Thymus (tissue), 11 donors: ENCODE measurements around the gene CAPN2. TPM values are rescaled to one million over a fixed set of nuclear protein-coding genes. Genes with fewer than 3 reads are reported as not detected.

Experiments used
- DNase-seq, 9 donors: peaks; one replicate each; pipeline ENCODE4 v3.0.0-alpha.2; 2013; ENCODE audit warnings: low spot score in 9 of 9, low read depth in 6 of 9, missing footprints in 1 of 9
- H3K27ac ChIP-seq, 2 donors: one replicate each; pipeline ENCODE4 v1.5.1; 2013; ENCODE audit warnings: control low read depth in 1 of 2, low read depth in 1 of 2, low read length in 1 of 2, mild to moderate bottlenecking in 1 of 2, moderate library complexity in 1 of 2
- H3K27me3 ChIP-seq, 2 donors: one replicate each; pipeline ENCODE4 v1.5.1; 2013; ENCODE audit warnings: low read length in 1 of 2; ENCODE audit not compliant: control insufficient read depth in 2 of 2, insufficient read depth in 1 of 2
- H3K36me3 ChIP-seq, 2 donors: one replicate each; pipeline ENCODE4 v1.5.1; 2013; ENCODE audit warnings: low read length in 1 of 2, mild to moderate bottlenecking in 1 of 2, moderate library complexity in 1 of 2; ENCODE audit not compliant: control insufficient read depth in 2 of 2, insufficient read depth in 2 of 2
- H3K4me1 ChIP-seq, 2 donors: one replicate each; pipeline ENCODE4 v1.5.1; 2013; ENCODE audit warnings: low read length in 2 of 2; ENCODE audit not compliant: control insufficient read depth in 2 of 2, insufficient read depth in 2 of 2
- H3K4me3 ChIP-seq, 2 donors: one replicate each; pipeline ENCODE4 v1.5.1; 2013; ENCODE audit warnings: low read length in 2 of 2, control low read depth in 1 of 2, mild to moderate bottlenecking in 1 of 2
- H3K9me3 ChIP-seq, 2 donors: one replicate each; pipeline ENCODE4 v1.5.1; 2013; ENCODE audit warnings: low read length in 1 of 2, mild to moderate bottlenecking in 1 of 2; ENCODE audit not compliant: control insufficient read depth in 2 of 2, insufficient read depth in 1 of 2
- WGBS: extraction: QIAGEN DNeasy Blood & Tissue Kit; methylation state at CpG from one replicate; pipeline ENCODE4 v1.1.7; 2013; 5-methylcytosine and 5-hydroxymethylcytosine counted together
- polyA plus RNA-seq: library from polyadenylated mRNA; stranded (reverse); fragments of 200-250 nt; gene quantifications from one replicate; pipeline ENCODE4 v1.2.3, GENCODE V29; 2013
- total RNA-seq: library from RNA; stranded (reverse); fragments of 120-200 nt; gene quantifications from one replicate; pipeline ENCODE4 v1.2.4, GENCODE V29; 2013
- donor health status: healthy.

Gene CAPN2
- total and polyA plus RNA-seq, 2 donors = 30.1 to 60.5 TPM

DNA sequence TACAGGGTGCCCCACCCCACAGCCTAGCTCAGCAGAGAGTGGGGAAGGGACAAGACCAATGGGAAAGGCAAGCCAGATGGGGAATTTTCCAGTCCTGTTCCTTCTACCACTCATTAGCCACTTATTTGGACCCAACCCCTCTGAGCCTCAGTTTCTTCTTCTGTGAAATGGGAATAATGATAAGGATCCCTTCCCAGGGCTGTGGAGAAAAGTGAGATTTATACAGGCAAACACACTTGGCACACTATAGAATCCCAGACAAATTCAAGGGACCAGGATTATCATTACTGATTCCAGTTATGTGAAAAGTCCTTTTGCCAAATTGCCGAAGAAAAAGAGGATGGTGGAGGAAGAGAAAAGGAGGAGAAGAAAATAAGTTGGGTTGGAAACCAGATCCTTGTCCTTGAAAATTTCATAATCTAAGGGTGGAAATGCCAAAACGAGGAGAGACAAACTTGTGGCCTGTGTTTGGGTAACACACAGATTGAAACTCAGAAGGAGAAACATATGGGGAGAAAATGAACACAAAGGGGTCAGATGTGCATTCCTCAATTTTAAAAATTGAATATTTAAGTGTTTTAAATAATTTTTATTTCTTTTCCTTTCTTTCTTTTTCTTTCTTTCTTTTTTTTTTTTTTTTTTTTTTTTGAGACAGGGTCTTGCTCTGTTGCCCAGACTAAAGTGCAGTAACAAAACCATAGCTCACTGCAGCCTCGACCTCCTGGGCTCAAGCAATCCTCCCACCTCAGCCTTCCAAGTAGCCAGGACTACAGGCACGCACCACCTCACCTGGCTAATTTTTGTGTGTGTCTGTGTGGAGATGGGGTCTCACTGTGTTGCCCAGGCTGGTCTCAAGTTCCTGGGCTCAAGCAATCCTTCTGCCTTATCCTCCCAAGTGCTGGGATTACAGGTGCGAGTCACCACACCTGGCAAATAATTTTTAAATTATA lies 9.6 kb downstream of the CAPN2 start:
- Histone ChIP-seq H3K27me3 (peaks cover 0 to 3% of the 10 kb centered on the region in 2 donors), H3K4me1 (peaks cover 0 to 24% of the 10 kb centered on the region in 2 donors), H3K4me3 (no peak overlapping the region), H3K9me3 (no peaks in the 10 kb centered on the region), H3K27ac (no peak overlapping the region), H3K36me3 (peaks cover 0 to 4% of the 10 kb centered on the region in 2 donors)
- WGBS = 95% methylated on average over 5 of the region's 5 CpGs
- no peak for DNase-seq

DNA sequence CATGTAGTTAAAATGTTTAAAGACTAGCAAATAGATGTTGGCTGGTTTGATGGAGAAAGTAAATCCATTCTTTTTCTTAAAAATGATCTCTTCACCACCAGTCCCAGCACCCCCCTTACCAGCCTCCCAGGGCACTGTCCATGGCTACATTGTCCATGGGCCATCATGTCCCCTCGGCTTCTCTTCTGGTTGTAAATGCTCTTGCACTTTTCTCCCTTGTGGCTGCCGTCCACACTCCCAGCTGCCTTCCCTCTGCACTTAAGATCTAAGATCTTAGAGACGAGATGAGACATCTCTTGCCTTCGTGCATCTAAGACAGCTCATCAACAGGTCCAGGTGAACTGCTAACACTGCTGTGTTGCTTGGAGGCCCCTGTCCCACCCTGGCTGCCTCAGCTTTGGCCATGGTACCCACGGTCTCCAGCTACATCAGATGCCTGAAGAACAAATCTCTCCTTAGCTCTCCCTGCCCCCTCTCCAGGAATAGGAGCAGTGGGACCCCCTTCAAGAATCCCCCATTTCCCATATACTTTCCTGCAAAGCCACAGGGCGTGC lies 11.1 kb downstream of the CAPN2 start:
- Histone ChIP-seq H3K4me1 (peaks cover 0 to 19% of the 10 kb centered on the region in 2 donors), H3K27ac (no peak overlapping the region), H3K9me3 (no peaks in the 10 kb centered on the region), H3K27me3 (no peaks in the 10 kb centered on the region), H3K4me3 (no peak overlapping the region), H3K36me3 (peaks cover 0 to 4% of the 10 kb centered on the region in 2 donors)
- 94% methylated on average over 6 of the region's 6 CpGs for WGBS
- no peak for DNase-seq

DNA sequence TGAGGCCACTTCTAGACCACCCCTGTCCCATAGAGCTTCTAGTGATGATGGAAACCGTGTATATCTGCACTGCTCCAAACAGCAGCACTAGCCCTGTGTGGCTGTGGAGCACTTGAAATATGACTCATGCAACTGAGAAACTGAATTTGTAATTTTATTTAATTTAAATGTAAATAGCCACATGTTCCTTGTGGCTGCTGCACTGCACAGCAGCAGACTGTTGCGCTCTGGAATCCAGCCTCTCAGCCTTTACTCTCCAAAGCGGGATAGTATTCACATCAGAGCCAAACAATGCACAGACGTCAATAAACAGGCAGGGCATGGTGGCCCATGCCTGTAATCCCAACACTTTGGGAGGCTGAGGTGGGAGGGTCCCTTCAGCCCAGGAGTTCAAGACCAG lies 12.0 kb downstream of the CAPN2 start:
- H3K27me3 ChIP-seq = no peaks in the 10 kb centered on the region
- H3K36me3 ChIP-seq = no peaks in the 10 kb centered on the region
- 96% methylated on average over 4 of the region's 4 CpGs for WGBS
- H3K4me1 ChIP-seq = peaks cover 0 to 23% of the 10 kb centered on the region in 2 donors
- no peak for DNase-seq
- no peak overlapping the region for H3K4me3 ChIP-seq
- no peak overlapping the region for H3K27ac ChIP-seq
- H3K9me3 ChIP-seq = no peaks in the 10 kb centered on the region

DNA sequence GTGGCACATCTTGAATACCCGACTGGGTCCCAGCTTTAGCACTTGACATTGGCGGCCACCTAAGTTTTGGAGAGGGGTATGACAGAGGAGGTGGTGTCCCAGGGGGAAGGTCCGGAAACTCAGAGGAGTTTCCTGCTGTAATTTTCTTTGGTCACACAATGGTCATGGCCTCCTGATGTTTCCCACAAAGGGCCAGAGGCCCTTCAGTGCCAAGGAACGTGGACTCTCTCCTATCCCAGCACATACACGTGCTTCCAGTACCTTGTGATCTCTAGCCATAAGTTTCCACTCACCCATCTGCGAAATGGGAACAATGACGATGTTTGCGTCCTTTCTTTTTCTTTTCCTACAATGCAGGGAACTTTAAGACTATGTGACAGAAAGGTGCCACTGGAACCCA lies 13.2 kb downstream of the CAPN2 start:
- Histone ChIP-seq H3K27ac (peak overlapping the region in 1 of 2 donors; percentile 27), H3K4me3 (no peak overlapping the region), H3K27me3 (no peaks in the 10 kb centered on the region), H3K4me1 (peaks cover 0 to 27% of the 10 kb centered on the region in 2 donors), H3K9me3 (no peaks in the 10 kb centered on the region), H3K36me3 (no peaks in the 10 kb centered on the region)
- 96% methylated on average over 8 of the region's 8 CpGs for WGBS
- no peak for DNase-seq

DNA sequence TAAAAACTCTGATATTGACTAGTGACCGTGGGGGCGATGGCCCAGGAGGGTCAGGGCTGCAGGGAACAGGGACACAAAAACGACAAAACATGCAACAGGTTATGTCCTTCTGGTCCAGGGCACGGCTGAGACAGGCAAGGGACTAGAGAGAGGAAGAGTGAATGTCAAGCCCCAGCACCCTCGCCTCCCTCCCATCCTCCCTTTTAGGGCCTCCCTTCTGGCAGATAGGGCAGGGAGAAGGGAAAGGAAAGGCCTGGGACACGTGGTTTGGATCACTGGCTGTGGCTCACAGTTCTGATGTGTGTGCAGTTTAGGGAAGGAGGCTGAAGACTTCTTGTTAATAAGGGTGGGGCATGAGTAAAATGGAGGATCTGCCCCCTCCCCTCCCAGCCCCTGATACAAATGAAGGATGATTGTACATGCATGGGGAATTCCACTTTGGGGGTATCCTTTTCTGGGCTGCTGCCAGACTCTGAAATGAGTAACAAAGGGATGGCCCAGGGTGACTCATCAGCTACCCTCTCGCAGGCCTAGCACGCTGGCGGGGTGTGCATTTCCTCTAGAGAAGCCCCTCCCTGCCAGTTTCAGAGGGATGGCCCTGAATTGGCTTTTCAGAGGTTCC lies 14.2 kb downstream of the CAPN2 start:
- DNase-seq = peak in 5 of 9 donors; percentile 21 to 63 (median 22)
- WGBS = 50% methylated on average over 9 of the region's 9 CpGs
- H3K4me3 ChIP-seq = no peak overlapping the region
- H3K27me3 ChIP-seq = no peaks in the 10 kb centered on the region
- H3K36me3 ChIP-seq = no peaks in the 10 kb centered on the region
- H3K4me1 ChIP-seq = peaks cover 0 to 24% of the 10 kb centered on the region in 2 donors
- H3K27ac ChIP-seq = peak overlapping the region; percentile 6 to 55
- H3K9me3 ChIP-seq = peaks cover 0 to under 1% of the 10 kb centered on the region in 2 donors

DNA sequence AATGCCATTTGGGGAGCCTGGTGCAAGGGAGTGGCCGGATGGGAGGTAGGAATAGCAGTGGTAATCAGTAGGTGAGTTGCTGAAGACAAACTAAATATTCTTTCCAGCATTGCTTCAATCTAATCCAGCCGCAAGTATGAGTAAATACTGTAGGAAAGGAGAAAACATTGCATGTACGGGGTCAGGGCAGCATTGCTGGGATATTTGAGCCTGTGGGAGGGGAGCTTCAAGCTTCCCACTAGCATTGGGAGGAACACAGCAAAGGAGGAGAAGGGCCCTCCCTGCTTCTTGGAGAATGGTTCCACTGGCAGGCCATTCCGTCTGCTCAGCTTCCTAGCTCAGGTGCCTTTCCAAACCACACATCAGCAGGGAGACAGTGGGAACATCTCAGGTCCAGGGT lies 15.2 kb downstream of the CAPN2 start:
- H3K36me3 ChIP-seq = no peaks in the 10 kb centered on the region

DNA sequence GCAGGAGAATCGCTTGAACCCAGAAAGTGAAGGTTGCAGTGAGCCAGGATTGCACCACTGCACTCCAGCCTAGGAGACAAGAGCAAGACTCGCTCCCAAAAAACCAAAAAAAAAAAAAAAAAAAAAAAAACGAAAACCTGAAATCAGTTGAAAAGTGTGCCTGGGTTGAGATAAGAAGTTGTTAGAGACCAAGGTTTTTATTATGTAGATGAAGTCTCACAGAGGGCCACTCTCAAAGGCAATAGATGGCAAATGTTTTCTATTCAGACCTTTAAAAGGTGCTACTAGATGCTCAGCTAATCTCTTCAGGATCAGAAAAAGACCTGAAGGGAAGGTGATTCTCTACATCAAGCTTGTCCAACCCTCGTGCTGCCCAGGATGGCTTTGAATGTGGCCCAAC lies 17.6 kb downstream of the CAPN2 start:
- H3K9me3 ChIP-seq = peaks cover 0 to 1% of the 10 kb centered on the region in 2 donors
- H3K27me3 ChIP-seq = no peaks in the 10 kb centered on the region
- no peaks in the 10 kb centered on the region for H3K36me3 ChIP-seq
- WGBS = 90% methylated on average over 4 of the region's 4 CpGs
- DNase-seq = no peak
- peak overlapping the region in 1 of 2 donors; percentile 68 for H3K27ac ChIP-seq
- H3K4me1 ChIP-seq = peaks cover 0 to 42% of the 10 kb centered on the region in 2 donors
- no peak overlapping the region for H3K4me3 ChIP-seq

More for the DNA sequence above, 15.2 kb downstream of the CAPN2 start:
- 97% methylated on average over 4 of the region's 4 CpGs for WGBS
- Histone ChIP-seq H3K4me1 (peaks cover 0 to 24% of the 10 kb centered on the region in 2 donors), H3K27me3 (no peaks in the 10 kb centered on the region), H3K4me3 (no peak overlapping the region), H3K9me3 (peaks cover 0 to 1% of the 10 kb centered on the region in 2 donors), H3K27ac (peak overlapping the region in 1 of 2 donors; percentile 24)
- DNase-seq = no peak

DNA sequence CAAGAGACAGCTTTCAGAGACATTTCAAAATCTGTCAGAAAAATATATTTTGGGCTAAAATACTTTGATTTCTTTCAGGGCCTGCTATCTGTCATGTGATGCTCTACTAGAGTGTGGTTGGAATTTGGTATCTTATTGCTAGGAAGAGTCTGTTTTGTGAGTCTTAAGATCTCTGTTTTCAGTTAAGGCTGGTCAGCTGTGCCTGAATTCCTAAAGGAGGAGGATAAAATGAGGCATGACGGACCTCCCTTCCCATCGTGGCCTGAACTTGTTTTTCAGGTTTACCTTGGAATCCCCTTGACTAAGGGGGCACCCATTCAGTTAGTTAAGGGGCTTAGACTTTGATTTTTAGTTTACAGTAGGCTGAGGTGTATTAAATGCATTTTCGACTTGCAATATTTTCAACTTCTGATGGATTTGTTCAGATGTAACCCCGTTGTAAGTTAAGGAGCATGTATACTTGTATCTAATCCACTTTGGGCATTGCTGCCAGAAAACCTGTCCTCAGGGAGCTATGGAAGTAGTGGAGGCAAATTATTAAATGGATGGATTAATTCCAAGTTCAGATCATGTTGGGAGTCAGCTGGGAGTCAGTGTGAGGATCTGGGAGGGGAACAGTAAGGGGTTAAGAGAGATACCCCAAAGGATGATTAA lies 18.3 kb downstream of the CAPN2 start:
- H3K9me3 ChIP-seq = peaks cover 0 to 1% of the 10 kb centered on the region in 2 donors
- H3K27ac ChIP-seq = peak overlapping the region in 1 of 2 donors; percentile 77
- 91% methylated on average over 4 of the region's 4 CpGs for WGBS
- H3K27me3 ChIP-seq = no peaks in the 10 kb centered on the region
- no peak for DNase-seq
- H3K4me3 ChIP-seq = no peak overlapping the region
- no peaks in the 10 kb centered on the region for H3K36me3 ChIP-seq
- peaks cover 0 to 42% of the 10 kb centered on the region in 2 donors for H3K4me1 ChIP-seq
